Epidermal melanocyte (primary cell): Measurements from ENCODE around the gene CLASP1.
"Not testable (repeated sequence)": the region's sequence is repeated elsewhere in the genome, so short reads cannot be mapped to it uniquely, and the experiment has no call there.

Experiments
- DNase-seq: peaks from one replicate; pipeline ENCODE4 v3.0.0; 2011; ENCODE audit warnings: low spot score; ENCODE audit not compliant: insufficient read length

CLASP1 gene

DNA sequence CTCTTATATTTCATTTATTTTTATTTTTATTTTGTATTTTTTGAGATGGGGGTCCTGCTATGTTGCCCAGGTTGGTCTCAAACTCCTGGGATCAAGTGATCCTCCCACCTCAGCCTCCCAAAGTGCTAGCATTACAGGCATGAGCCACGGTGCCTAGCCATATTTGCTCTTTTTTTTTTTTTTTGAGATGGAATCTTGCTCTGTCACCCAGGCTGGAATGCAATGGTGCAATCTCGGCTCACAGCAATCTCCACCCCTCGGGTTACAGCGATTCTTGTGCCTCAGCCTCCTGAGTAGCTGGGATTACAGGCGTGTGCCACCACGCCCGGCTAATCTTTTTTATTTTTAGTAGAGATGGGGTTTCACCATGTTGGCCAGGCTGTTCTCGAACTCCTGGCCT is 317.9 kb downstream of the CLASP1 start:
- DNase-seq, result not testable (repeated sequence)

DNA sequence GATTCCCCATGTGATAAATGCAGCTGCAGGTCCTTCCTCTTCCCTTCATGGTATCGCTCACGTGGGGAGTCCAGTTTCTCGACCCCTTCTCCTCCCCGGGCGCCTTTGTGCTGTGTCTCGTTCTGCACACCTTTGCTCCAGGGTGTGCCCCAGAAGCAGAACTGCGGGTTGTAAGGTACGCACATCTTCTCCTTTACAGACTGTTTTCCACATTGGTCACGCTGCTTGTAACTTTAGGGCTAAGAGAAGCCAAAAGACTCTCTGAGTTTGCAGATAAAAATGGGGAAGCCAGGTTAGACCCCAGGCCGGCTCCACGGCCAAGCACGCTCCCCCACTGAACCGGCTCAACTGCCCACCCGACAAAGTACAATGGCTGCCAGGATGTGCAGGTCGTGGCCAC is 318.3 kb downstream of the CLASP1 start:
- no peak for DNase-seq

DNA sequence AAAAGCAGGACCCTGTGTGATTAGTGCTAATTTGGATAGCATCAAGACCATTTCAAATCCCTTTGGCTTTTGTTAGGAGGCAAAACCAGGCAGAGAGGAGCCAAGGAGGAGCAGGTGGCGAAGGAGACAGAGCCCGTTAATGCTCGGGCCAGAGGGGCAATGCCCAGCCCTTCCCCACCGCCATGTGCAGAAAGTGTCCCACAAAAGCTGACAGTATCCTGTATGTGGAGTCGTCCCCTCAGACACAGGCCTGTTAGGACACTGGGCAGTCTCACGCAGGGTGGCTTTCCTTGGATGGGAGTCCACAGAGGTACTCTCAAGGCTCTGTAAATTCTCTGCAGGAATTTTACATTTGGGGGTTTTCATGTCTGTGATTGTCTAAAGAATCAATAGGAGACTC is 319.5 kb downstream of the CLASP1 start:
- no peak for DNase-seq

DNA sequence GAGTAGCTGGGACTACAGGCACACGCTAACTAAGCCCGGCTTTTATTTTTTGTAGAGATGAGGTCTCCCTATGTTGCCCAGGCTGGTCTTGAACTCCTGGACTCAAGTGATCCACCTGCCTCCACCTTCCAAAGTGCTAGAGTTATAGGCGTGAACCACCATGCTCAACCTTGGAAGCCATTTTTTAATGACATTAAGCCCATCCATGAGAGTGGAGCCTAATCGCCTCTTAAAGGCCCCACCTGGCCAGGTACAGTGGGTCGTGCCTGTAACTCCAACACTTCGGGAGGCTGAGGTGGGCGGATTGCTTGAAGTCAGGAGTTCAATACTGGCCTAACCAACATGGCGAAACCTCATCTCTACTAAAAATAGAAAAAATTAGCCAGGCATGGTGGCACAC is 322.6 kb downstream of the CLASP1 start:
- DNase-seq, result no peak

DNA sequence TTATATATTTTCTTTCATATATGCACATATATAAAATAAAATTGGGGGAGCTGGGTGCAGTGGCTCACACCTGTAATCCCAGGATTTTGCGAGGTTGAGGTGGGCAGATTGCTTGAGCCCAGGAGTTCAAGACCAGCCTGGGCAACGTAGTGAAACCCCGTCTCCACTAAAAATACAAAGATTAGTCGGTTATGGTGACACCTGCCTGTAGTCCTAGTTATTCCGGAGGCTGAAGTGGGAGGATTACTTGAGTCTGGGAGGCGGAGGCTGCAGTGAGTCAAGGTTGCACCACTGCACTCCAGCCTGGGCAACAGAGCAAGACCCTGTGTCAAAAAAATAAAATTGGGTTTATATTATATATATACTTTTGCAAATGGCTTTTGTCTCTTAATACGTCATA is 324.7 kb downstream of the CLASP1 start:
- DNase-seq, result no peak

DNA sequence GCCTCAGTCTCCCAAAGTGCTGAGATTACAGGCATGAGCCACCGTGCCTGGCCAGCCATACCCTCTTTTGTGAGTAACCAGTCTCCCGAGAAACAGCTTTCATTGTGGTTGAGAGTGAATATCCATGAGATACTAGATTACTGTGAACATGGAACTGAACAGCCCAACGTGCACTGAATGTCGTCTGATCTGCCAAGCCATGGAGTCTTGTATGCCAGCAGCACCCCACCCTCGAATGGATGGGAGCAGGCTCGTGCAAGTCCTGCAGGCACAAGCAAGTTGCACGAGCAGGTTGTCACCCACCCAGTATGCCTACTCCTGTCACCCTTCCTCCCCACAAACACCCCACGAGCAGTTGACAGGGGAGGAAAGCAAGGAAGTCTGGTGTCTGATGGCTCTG is 327.8 kb downstream of the CLASP1 start:
- no peak for DNase-seq

DNA sequence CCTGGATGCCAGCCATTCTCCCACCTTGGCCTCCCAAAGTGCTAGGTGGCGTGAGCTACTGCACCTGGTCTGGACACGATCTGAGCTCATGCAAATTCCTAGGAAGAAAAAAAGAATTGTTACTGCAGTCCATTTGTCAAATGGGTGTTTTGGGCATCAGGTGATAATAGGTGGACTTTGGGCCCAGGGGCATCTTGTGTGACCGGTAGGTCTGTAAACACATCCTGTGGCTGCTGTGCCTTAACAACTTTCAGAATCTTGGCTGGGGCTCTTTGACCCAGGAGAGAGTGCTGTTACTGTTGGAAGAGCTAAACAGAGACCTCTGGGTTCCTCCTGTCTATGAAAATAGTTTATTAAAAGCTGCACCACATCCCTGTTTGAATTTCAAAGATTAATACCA is 329.3 kb downstream of the CLASP1 start:
- DNase-seq, result no peak

DNA sequence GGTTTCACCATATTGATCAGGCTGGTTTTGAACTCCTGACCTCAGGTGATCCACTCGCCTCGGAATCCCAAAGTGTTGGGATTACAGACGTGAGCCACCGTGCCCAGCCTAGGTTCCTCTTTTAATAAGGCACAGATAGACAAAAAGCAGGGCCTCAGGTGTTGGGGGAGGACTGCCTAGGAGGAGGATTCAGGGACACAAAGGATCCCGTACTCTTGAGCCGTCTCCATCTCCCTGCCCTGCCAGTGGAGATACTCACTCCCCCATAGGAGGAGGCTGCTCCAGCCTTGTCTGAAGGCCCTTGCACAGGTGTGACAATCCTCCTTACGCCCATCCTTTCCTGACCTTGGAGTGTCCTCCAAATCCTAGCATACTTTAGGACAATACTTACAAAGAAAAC is 332.3 kb downstream of the CLASP1 start:
- DNase-seq, result no peak

DNA sequence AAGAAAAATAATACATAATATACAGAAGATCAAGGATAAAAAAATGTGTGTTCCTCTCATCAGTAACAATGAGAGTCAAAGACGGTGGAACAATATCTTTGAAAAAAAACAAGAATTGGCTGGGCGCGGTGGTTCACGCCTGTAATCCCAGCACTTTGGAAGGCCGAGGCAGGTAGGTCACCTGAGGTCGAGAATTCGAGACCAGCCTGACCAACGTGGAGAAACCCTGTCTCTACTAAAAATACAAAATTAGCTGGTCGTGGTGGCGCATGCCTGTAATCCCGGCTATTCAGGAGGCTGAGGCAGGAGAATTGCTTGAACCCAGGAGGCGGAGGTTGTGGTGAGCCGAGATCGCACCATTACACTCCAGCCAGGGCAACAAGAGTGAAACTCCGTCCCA is 335.6 kb downstream of the CLASP1 start:
- DNase-seq, result not testable (repeated sequence)

DNA sequence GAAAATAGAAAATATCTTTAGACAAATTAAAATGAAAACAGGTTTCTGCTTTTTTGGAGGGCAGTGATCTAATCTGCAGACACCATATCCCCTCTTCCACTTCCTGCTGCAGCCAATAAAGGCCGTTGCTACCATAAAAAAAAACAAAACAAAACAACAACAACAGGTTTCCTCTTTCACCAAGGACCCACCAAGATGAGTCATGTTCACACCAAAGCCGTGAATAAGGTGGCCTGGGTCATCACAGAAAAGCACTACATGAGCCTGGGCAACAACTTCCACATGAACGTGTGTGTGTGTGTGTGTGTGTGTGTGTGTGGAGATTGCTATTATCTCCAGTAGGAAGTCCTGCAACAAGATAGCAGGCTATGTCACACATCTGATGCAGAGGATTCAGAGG is 339.5 kb downstream of the CLASP1 start:
- no peak for DNase-seq

DNA sequence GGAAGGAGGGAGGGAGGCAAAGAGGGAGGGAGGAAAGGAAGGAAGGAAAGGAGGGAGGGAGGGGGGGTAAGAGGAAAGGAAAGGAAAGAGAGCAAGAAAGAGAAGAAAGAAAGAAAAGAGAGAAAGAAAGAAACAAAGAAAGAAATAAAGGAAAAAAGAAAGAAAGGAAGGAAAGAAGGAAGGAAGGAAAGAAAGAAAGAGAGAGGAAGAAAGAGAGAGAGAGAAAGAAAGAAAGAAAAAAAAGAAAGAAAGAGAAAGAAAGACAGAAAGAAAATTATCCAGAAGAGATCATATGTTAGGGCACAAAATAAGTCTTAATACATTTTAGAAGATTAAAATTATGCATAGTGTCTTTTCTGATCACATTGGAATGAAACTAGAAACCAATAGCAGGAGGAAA is 339.9 kb downstream of the CLASP1 start:
- no peak for DNase-seq

DNA sequence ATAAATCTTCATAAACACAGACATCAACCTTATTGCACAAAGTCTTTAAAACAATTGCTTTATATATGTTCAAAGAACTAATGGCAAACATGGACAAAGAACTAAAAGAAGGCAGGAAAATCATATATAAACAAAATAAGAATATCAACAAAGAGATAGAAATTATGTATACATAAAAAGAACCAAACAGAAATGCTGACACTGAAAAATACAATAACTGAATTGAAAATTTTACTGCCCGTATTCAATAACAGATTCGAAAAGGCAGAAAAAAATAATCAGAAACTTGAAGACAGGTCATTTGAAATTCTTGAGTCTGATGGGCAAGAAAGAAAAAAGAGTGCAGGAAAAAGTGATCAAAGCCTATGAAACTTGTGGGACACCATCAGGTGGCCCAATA is 342.2 kb downstream of the CLASP1 start:
- no peak for DNase-seq

DNA sequence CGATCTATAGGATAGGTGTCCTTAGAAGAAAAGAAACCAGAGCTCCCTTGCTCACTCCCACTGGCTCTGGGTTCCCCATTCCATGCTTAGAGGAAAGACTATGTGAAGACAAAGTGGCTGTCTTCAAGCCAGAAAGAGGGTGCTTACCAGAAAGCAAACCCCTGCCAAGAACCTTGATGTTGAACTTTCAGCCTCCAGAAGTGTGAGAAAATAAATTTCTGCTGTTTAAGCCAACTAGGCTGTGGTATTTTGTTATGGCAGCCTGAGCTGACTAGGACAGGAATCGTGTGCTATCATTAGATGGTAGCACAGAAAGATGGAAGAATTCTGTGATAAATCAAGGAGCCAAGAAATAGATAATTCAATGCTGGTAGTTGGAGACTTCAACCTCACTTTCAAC is 344.3 kb downstream of the CLASP1 start:
- DNase-seq, result no peak

DNA sequence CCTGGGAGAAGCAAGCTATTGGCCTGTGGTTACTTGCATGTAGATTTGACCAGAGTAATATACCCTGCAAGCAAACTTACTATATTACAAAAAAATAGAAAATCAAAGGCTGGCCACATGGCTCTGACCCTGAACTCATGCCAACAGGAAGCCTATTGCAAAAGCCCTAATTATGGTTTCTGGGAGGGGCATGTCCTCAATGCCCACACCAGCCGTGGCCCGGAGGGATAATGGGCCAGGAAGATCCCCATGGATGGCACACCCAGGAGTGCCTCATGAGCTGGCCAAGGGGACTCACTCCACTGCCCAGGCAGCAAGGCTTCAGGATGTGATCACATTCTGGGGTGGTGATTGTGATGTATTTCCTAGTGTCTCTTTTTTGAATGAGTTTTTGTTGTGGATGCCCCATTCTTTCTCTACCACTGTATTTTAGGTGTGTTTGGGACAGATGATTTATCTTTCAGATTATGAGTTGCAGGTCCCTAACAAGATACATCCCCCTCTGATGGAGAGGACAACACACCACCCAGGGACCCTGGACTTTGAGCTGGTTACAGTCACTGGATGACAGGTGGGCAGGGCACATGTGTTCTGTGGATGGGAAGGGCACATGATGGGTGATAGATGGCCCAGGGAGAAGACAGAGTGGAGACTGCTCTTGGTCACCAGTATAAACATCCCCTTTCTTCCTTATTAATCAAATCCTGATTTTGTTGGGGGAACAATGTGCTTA is 345.6 kb downstream of the CLASP1 start:
- DNase-seq, result no peak

DNA sequence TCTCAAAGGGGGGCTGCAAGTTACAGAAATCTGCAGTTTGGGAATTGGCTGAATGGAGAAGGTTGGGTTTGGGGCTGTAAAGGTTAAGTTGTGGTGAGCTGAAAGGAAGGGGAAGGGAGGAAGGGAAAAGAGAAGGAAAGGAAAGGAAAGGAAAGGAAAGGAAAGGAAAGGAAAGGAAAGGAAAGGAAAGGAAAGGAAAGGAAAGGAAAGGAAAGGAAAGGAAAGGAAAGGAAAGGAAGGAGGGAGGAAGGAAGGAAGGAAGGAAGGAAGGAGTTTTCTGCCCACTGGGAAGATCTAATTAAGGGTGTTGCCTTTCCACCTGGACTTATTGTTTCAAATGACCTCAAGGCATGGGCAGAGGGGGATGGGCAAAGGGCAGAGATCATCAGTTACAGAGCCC is 348.1 kb downstream of the CLASP1 start:
- DNase-seq, result not testable (repeated sequence)

DNA sequence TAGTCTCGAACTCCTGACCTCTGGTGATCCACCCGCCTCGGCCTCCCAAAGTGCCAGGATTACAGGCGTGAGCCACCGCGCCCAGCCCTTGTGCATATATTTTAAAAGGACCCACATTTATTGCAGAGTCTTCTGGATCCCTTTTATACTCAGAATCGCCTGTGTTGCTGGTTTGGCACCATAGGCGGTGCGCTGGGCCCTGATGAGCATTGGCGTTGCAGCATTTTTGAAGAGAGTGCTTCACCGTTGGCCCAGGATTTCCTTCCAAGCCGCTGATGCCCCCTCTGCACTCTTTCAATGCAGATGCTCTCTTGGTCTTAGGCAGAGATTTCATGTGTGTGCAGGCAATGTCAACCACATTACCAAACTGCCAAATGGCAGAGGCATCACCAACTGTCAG is 350.8 kb downstream of the CLASP1 start:
- DNase-seq, result no peak

DNA sequence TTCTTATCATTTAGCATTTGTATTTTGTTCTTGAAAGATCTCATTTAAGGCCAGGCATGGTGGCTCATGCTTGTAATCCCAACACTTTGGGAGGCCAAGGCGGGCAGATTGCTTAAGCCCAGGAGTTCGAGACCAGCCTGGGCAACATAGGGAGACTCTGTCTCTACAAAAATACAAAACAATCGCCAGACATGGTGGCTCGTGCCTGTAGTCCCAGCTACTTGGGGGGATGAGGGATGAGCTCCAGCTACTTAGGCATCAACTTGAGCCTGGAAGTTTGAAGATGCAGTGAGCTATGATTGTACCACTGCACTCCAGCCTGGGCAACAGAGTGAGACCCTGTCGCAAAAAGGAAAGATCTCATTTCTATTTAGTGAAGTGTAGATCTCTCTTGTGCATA is 351.4 kb downstream of the CLASP1 start:
- DNase-seq, result not testable (repeated sequence)

DNA sequence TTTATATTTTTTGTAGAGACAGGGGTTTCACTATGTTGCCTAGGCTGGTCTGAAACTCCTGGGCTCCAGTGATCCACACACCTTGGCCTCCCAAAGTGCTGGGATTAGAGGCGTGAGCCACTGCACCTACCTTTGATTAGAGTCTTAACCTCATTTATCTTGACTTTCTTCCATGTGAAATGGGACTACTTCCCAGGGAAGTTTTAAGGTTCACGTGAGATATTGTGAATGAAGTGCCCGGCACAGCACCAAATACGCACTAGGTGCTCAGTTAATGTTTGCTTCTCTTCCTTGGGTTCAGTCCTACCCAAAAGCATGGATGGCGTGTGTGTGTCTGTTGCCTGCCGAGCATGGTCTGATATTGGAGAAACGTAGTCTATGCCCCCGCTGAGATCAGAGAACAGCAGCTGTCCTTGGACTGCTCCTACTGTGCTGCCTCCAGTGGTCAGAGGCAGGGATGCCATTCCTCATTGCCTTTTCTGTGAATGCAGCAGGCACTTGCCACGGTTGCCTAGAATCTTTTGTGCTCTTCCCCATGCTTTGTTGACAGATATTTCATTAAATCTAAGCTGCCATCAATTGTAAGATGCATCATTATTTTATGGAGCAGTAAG is 351.9 kb downstream of the CLASP1 start:
- no peak for DNase-seq

DNA sequence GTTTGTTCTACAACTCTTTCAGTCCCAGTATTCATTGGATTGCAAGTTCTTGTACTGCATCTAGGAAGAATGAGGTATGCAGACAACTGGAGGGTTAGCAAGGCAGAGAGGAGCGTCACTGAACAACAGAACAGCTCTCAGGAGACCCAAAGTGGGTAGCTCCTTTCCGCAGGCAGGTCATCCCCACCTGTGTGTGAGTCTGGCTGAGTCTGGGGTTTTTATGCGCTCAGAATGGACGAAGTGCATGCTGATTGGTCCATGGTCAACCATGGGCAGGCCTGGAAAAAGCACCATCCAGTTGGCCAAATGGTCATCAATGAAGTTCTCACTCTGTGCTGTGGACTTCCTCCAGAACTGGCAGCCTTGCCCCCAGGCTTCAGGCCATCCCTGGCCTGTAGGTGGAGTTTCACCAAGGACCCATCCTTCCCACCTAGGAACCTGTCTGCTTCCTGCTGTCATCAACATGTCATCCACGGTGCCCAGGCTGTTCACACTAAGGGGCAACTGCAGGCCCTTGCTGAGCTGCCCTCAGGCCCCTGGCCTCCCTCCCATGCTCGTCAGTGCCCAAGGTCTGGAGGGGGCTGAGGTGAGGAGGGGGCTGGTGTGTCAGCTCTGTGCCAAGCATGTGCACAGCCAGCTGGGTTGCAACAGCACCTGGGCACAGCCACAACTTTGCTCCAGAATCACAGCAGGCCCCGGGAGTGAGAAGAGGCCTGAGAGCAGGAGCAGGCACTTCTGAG is 353.2 kb downstream of the CLASP1 start:
- no peak for DNase-seq

DNA sequence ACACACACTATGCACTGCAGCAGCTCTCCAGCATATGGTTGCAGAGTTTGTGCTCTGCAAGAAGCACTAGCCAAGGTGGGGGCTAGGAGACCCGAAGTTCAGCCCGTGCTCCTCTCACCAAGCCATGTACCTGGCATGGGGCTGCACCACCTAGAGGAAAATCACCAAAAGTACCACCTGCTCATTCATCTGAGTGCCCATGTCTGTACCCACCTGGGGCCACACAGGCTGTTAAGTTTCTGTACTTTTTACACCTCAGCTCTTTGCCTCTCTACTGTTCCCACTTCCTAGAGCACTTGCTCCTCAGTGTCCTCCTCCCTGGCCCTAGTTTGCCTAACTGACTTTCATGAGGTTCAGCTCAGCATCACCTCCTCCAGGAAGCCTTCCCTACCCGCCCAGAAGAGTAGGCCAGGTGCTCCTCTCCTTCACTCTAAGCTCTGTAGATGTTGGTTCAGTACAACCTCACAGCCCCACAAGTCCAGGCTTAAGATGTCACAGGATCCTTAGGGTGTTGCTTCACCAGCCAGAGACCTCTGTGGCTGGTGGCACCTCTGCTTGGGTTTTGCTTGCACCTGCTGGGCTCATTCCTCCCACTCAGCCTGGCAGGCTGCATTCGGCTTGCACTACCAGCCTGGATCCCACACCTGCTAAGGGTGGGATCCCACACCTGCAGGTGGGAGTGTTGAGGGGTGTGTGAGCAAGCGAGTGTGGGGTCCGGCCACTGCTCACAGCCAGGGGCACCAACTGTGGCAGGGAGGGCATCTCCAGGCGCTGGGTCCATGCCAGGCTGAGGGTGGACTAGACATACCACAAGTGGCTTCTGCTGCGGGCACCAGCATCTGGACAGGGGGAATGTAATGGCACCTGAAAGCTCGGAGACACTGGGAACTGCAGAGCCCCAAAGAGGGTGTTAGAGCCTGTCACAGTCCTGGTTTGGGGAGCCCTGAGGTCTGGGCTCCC is 354.1 kb downstream of the CLASP1 start:
- DNase-seq, result no peak
